HG02610 (cell line): ENCODE results near the gene TUBGCP4.
A peak's percentile ranks its signal among the peaks of the same experiment; 100 is the strongest.

Experiments used
- ATAC-seq: cut with Tn5 transposase; IDR thresholded peaks from one replicate; pipeline ENCODE4 v1.9.1; 2021; ENCODE audit warnings: mild to moderate bottlenecking, moderate library complexity; ENCODE audit not compliant: unreplicated experiment

Gene TUBGCP4

DNA sequence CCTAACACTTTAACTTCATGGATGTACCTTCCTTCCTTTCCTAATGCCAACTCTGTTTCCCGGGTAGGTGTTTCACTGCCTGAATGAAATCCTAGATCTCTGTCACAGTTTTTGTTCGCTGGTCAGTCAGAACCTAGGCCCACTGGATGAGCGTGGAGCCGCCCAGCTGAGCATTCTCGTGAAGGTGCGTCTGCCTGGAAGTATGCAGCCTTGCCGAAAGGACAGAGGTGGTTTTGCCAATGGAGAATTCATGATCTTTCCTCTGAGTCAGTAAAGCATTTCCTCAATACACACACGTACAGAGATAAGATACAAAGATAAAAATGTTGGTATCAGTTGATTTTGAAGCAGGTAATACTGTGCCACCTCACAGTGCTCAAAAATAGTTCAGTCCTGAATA is 32.7 kb downstream of the TUBGCP4 start:
- no peak for ATAC-seq

DNA sequence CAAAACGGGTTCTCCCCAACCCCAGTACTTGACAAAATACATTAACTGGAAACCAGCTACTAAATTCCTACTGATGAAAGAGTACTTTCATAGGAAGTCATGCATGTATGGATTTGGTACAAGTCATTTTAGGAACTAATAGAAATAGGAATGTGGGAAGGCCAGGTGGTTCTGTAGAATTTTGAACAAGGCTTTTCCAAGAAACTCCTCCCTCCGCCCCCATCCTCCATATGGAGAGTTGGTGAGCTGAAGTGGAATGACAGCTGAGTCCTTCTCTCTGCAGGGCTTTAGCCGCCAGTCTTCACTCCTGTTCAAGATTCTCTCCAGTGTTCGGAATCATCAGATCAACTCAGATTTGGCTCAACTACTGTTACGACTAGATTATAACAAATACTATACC is 33.2 kb downstream of the TUBGCP4 start:
- no peak for ATAC-seq

DNA sequence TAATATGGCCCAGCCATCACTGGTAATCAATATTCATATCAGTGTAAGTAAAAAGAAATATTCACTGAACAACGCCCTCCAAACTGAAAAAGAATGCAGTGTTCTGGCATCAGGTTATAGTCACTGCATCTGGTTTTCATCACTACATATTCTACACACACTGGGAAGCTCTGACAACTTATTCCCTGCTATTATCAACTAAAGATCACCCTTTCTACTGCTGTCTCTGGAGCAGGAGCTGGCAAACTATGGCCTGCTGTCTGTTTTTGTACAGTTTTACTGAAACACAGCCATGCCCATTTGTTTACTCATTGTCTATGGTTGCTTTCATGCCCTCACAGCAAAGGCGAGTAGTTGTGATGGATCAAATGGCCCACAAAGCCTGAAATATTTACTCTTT is 35.3 kb downstream of the TUBGCP4 start:
- no peak for ATAC-seq

DNA sequence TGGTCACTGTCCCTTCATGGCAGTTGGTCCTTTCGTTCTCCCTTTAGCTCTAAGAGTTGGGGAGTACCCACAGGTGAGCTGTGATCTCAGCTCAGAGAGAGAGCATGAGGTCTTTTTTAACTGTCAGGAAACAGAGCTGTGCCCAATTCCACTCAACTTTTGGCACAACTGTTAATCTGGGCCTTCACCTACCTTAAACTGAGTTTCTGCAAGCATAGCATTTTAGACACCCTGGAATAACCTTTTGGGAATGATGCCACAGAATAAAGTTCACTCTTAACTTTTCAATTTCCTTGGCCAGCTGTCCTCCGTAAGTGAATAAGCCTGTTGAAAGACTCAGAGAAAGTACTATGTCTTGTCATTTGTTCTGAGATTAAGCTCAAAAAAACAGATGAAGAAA is 35.9 kb downstream of the TUBGCP4 start:
- no peak for ATAC-seq

DNA sequence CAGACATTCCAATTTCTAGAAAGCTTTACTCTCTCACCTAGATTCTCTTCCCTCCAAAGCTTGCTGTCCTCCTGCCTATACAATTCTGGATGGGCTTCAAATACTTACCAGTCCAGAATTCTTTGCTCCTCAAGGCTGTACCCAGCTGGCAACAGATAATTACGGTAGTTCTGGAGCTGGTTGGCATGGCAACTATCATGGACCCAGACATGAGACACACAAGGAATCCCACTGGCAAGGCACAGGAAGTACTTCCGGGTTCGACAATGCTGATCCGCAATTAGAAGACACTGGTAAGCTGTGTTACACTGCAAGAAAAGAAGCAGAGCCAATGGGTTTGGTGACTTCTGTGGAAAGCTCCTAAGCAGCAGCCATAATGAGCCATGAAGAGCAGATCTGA is 37.9 kb downstream of the TUBGCP4 start:
- ATAC-seq, result no peak

DNA sequence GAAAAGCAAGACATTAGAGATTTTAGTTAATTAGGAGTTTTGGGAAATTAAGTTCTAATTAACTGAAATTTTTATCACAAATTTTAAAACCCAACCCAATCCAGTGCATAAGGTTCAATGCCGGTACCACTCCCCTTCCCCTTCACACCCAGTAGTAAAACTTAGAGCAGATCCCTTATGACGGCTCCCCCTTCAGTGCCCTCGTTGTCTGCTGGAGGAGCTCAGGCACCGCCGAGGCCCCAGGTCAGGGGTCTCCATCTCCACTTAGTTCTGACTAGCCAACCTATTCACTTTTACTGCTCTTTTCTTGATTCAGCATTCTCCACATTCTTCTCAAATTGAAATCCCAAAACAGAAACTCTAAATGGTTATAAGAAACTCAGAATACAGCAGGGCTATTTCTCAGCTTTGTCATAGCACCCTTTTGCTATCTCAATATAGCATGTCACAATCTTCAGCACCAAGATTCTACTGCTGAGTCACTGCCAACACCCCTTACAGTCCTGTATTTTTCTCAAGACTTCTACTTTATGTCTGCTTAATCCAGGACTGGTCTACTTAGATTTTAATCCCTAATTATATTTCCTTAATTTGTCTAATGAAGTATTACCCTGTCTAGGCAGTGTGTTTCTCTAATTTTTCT is 39.8 kb downstream of the TUBGCP4 start:
- ATAC-seq, result no peak

DNA sequence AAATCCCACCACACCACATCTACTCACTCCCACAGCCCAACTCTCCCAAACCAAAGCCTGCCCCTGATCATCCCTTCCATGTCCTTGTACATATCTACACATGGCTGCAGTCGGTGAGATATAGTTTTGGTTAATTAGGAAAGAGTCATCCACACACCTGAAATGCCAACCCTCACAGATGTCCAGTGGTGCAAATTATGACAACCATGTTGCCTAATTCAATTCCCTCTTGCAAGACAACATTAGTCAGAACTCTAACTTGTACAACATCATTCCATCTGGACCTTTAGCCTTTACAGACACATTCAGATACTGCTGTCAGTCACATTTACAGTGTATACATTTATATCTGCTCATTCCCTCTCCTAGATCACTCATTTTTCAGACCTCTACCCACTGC is 41.2 kb downstream of the TUBGCP4 start:
- ATAC-seq, result no peak

DNA sequence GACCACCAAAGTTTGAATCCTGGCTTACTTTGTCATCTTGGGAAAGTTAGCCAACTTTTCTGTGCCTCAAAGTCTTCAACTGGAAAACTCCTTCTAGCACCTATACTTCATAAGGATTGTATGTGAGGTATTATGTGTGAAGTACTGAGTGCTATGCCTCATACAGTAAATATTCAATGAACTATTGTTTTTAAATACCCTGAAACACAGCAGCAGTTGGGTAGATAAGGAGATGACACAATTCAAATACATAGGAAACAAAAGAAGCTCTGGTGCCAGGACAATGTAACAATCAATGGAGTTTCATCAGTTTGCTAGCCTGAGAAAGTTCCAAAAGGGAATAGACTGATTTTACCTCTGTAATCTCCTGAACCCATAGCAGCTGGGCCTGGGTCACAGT is 43.3 kb downstream of the TUBGCP4 start:
- no peak for ATAC-seq

DNA sequence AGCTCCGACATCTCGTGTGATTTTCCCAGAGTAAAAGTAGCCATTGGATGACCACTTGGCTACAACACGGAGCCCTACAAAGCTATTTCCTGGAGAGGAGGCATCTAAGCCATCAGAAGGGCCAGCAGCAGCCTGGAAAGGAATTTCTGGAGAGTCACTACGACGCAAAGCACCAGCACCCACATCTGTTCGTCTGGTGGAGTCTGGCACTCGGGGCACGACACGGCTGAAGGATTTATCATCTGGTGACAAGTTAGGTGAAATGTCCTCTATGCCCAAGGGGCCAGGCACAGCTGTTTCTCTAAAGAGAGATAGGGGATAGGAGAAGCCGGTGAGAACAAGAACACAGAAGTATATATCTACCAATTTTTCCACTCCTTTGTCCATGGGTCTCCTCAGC is 49.5 kb downstream of the TUBGCP4 start:
- ATAC-seq, result no peak

DNA sequence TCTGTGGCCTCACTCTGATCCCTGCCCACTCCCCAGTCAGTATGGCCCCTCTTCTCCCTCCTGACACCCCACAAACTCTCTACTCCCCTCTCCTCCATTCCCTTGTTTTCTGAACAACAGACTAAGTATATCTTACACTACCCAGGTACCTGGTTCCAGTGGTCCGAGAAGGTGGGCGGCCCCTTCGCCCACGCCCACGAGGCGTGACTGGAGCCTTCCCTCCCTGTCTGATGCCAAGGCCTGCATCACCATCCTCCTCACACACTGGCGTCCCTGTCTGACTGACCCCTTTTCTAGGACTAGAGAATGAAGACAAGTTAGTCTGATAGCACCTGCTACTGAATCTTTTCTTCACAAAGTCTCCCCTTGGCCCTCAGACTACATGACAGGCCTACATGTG is 50.0 kb downstream of the TUBGCP4 start:
- ATAC-seq, result no peak

DNA sequence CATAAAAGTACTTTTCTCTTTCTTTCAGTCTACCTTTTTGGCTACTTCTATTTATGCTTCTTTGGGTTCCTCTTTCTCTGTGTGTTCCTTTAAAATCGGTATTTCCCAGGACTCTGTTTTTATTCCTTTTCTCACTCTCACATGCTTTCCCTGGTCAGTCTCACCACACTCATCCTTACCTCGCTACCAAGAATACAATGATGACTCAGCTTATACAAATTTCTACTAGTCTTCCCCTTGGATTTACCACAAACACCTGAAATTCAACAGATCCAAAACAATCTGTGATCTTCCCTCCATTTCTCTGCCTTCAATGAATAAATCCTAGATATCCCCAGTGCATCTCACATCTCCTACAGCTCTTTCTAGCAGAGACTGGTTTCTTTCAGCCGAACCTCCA is 52.9 kb downstream of the TUBGCP4 start:
- no peak for ATAC-seq

DNA sequence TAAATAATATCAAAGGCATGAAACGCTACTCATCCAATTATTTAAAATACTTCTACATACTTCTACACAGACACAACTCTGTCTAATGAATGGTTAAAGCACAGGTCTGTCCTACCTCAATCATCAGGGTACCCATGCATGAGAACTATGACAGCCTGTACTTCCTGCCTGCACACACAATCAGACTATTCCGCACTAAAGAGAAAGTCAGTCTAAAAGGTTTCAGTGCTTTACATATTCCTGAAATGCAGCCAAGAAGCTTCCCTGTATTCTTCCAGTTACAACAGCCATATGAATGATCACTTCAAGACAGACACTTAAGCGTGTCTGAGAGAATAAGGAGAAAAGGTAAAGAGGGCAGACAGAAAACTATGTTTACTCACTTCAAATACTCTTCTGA is 58.8 kb downstream of the TUBGCP4 start:
- ATAC-seq, result no peak

DNA sequence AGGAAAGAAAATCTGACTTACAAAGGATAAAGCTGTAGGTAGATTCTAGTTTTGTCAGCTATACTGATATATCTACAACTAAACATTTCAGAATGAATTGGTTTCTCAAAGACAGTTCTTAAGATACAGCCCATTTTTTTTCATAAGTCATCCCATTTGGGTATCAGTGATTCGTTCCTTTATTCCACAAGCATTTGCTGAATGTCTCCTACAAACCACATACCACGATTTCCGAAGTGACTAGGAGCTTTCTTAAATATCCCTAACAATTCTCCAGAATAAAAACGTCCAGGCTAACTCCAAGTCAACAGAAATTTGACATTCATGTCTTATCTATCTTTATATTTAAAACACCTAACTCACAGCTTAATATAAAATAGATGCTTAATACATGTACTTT is 62.3 kb downstream of the TUBGCP4 start:
- ATAC-seq, result no peak

DNA sequence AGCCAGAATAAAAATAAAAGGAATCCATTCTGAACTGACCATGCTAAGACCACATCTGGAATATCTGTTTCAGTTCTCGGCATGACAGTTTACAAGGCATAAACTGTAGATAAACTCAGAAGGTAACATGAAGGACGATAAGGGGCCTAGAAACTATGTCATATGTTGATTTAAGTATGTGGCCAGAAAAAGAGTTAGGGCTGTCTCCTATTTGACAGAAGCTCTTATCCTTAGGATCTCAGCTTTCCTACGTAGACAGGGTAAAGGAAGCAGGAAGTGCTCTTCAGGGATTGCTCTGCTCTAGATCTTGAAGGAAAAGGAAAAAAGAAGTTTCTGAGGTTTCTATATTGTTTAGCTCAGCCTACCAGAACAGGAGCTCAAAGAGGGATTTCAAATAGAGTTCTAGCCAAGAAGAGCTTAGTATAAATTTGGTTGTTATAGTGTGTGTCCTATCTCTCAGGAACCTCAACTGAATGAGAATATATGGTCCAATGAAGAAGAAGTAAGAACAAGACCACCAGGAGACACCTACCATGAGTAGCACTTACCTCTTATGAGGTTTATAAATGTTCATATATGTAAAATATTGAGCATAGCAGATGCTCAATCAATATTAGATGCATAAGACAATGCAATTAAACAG is 62.9 kb downstream of the TUBGCP4 start:
- ATAC-seq, result no peak

DNA sequence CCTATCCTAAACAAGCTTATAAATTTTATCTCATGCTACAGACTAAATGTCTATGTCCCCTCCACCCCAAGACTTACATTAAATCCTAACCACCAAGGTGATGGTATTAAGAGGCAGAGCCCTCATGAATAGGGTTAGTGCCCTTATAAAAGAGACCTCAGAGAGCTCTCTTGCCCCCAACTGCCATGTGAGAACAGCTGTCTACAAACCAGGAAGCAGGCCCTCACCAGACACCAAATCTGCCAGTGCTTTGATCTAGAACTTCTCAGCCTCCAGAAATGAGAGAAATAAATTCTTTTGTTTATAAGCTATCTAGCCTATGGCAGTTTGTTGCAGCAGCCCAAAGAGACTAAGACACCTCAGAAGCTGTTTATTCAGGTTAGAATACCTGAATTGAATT is 63.5 kb downstream of the TUBGCP4 start:
- ATAC-seq, result no peak

DNA sequence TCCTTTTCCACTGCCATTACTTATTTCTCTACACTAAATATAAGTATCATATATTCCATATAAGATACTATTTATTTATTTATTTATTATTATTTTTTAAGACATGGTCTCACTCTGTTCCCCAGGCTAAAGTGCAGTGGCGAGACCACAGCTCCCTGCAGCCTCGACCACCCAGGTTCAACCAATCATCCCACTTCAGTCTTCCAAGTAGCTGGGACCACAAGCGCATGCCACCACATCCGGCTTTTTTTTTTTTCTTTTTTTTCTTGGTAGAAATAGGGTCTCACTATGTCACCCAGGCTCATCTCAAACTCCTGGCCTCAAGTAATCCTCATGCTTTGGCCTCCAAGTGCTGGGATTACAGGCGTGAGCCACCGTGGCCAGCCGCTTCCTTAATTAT is 65.5 kb downstream of the TUBGCP4 start:
- no peak for ATAC-seq

DNA sequence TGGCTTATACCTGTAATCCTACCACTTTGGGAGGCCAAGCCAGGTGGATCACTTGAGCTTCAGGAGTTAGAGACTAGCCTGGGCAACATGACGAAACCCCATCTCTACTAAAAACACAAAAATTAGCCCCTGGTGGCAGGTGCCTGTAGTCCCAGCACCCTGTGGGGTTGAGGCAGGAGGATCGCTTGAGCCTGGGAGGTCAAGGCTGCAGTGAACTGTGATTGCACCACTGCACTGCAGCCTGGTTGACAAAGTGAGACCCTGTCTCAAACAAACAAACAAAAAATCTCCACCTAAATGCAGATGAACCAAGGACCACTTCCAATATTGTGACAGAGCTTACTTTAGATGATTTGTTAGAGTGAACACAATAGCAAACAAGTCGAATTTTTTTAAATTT is 68.4 kb downstream of the TUBGCP4 start:
- no peak for ATAC-seq

DNA sequence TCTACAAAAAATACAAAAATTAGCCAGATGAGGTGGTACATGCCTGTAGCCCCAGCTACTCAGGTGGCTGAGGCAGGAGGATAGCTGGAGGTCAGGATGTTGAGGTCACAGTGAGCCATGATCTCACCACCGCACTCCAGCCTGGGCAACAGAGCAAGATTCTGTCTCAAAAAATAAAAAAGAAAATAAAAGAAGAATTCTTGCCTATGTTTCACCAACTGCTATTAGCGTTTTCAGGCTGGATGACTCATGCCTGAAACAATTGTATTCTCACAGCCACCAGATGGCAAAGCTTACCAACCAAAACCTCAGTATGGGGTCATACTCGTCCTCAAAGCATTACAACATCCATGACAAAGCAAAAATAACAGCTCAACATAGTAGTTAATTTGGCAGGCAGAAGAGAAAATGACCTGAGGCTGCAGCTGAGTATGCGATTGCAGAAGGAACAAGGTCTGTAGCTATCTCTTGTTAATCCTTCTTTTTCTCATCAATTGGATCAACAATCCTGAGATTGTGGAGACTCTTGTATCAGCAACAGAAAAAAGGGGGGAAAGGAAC is 69.9 kb downstream of the TUBGCP4 start:
- ATAC-seq, result peak; percentile 70

DNA sequence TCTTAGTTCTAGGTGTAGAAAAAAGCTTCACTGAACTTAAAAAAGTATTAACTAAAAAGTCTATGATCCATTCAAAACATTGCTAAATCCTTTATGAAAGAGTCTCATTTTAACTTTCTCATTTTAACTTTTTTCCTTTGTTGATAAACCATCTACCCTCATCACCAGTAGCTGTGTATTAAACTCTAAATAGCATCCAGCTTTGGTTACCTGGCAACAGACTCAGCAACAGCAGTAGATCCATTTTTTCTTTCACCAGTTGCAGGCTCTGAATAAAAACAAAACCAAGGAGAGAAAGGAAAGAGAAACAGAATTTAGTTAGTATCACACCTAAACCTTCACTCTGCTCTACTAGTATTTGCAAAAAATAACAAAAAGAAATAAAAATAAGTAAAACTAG is 70.4 kb downstream of the TUBGCP4 start:
- ATAC-seq, result no peak

DNA sequence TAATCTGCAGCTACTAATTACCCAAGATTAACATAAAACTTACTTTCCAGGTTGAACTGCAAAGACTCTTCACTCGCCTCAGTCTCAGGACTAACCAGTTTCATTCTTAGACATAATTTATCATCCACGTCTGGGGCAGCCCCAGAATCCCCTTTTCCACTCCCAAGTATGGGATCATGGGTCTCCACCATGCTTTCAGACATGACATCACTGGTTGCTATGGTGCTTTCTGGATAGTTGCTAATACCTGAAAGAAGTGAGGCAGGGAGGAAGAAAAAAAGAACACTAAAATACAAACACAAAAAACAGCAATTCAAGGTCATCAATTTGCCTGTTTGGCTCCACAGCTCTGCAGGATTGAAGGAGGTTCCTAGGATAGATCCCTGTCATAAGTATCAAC is 75.4 kb downstream of the TUBGCP4 start:
- ATAC-seq, result no peak

DNA sequence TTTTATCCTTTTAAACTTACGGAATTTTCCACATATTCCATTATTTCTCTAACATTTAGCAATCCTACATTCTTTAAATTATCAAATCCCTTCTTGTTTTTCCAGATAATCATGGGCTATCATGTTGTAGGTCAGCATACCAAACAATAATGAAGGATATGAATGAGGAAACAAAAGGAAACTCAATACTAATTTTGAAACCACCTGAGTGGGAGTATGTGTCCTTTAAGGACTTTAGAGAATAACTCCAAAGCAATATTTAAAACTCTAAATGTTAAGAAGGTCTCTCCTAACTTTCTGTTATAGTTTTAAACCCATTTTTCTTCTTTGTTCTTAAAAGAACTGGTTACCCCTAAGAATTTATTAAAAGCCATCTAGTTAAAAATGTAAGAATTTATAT is 79.1 kb downstream of the TUBGCP4 start:
- no peak for ATAC-seq
